ENCODE measurements around the gene UTF1.

DNA sequence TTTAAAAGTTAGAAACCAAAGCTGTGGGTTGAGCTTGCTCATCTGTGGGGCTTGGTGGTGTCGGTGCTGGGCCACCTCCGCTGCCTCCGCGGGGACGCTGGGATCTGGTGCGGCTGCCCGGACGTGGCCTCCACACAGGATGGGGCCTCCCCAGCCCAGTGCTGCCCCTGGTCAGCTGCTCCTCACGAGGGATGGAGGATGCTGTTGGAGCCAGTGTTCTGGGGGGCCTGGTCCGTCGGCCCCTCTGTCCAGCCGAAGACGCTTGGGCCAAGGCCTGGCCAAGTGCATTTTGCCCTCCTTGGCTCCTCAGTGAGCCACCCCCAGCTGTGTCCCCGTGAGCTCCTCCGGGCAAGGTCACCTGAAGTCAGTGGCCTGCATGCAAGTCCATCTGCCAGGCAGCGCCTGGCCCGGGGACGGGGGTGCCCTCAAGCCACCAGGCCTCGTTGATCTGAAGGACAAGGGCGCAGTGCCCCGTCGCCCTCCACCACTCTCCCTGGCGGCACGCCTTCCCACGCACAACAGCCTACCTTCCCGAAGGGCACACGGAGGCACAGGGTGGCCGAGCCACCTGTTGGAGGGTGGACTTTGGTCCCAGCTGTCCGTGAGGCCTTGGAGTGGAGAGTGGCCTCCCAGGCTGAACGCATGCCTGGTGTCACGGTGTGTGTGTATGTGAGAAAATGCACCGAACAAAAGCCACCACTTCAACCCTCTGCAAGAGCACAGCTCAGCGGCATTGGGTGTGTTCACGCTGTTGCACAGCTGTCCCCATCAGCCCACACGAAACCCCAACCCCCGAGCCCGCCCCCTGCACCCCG lies 42.7 kb upstream of the UTF1 start:
- TF ChIP-seq, protein P1, sequence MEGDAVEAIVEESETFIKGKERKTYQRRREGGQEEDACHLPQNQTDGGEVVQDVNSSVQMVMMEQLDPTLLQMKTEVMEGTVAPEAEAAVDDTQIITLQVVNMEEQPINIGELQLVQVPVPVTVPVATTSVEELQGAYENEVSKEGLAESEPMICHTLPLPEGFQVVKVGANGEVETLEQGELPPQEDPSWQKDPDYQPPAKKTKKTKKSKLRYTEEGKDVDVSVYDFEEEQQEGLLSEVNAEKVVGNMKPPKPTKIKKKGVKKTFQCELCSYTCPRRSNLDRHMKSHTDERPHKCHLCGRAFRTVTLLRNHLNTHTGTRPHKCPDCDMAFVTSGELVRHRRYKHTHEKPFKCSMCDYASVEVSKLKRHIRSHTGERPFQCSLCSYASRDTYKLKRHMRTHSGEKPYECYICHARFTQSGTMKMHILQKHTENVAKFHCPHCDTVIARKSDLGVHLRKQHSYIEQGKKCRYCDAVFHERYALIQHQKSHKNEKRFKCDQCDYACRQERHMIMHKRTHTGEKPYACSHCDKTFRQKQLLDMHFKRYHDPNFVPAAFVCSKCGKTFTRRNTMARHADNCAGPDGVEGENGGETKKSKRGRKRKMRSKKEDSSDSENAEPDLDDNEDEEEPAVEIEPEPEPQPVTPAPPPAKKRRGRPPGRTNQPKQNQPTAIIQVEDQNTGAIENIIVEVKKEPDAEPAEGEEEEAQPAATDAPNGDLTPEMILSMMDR (IDR thresholded peaks at IDR 0.05), result no peak
- no peak for TF ChIP-seq EZH2 (IDR thresholded peaks at IDR 0.05)
